ENCODE measurements around the gene AKR1C1. TPM values are rescaled to one million over a fixed set of nuclear protein-coding genes. Genes with fewer than 3 reads are reported as not detected.
"Not testable (repeated sequence)": the region's sequence is repeated elsewhere in the genome, so short reads cannot be mapped to it uniquely, and the experiment has no call there.

The AKR1C1 gene
- polyA plus RNA-seq (2013, experiment 1 of 2), result 2.6 TPM
- 3.0 TPM for polyA plus RNA-seq (2013, experiment 2 of 2)

GRCh38 chr10:4962876-4963814, at the start of gene AKR1C1:
AKR1C1 (plus strand) TSS chr10:4963415; CDS start chr10:4963445, 30 bp downstream.
- H3K27me3 ChIP-seq (ENCODE audit: insufficient read depth, low read length); H3K9ac ChIP-seq (ENCODE audit: low read depth, low read length); H3K9me3 ChIP-seq (ENCODE audit: insufficient read depth, low read depth, low read length); H3K27ac ChIP-seq (ENCODE audit: low read depth, low read length); H3K4me3 ChIP-seq (ENCODE audit: low read length); H3K36me3 ChIP-seq (ENCODE audit: insufficient read depth, low read length); H3K4me1 ChIP-seq (ENCODE audit: insufficient read depth, low read length): not testable (repeated sequence)
- WGBS, result 28% methylated on average over 2 of the region's 7 CpGs

GRCh38 chr10:4914213-4914850, 48.9 kb upstream of the AKR1C1 start:
- Histone ChIP-seq H3K4me3 (ENCODE audit: low read length) (no peak overlapping the region), H3K9ac (ENCODE audit: low read depth, low read length) (no peak overlapping the region), H3K4me1 (ENCODE audit: insufficient read depth, low read length) (no peaks in the 10 kb centered on the region), H3K9me3 (ENCODE audit: insufficient read depth, low read depth, low read length) (peaks cover 11% of the 10 kb centered on the region; the same call in 1 of the 2 replicates), H3K27ac (ENCODE audit: low read depth, low read length) (no peak overlapping the region), H3K36me3 (ENCODE audit: insufficient read depth, low read length) (no peaks in the 10 kb centered on the region), H3K27me3 (ENCODE audit: insufficient read depth, low read length) (no peaks in the 10 kb centered on the region)
- 94% methylated on average over 5 of the region's 6 CpGs for WGBS

- Histone ChIP-seq H3K9me3 (ENCODE audit: insufficient read depth, low read depth, low read length) (0 out of 2 replicates have a peak, but pooled peaks cover 6% of the 10 kb centered on the region), H3K4me3 (ENCODE audit: low read length) (no peak overlapping the region), H3K27me3 (ENCODE audit: insufficient read depth, low read length) (no peaks in the 10 kb centered on the region), H3K4me1 (ENCODE audit: insufficient read depth, low read length) (no peaks in the 10 kb centered on the region), H3K9ac (ENCODE audit: low read depth, low read length) (no peak overlapping the region), H3K27ac (ENCODE audit: low read depth, low read length) (no peak overlapping the region), H3K36me3 (ENCODE audit: insufficient read depth, low read length) (no peaks in the 10 kb centered on the region)
- 100% methylated on average over 1 of the region's 3 CpGs for WGBS
These were observed 47.0 kb upstream of the AKR1C1 start for GRCh38 chr10:4916086-4916716.

GRCh38 chr10:4918236-4918635, 45.0 kb upstream of the AKR1C1 start:
- no peaks in the 10 kb centered on the region for H3K9me3 ChIP-seq (ENCODE audit: insufficient read depth, low read depth, low read length)
- no peak overlapping the region for H3K9ac ChIP-seq (ENCODE audit: low read depth, low read length)
- no peak overlapping the region for H3K27ac ChIP-seq (ENCODE audit: low read depth, low read length)
- H3K36me3 ChIP-seq (ENCODE audit: insufficient read depth, low read length), result no peaks in the 10 kb centered on the region
- no peaks in the 10 kb centered on the region for H3K4me1 ChIP-seq (ENCODE audit: insufficient read depth, low read length)
- H3K27me3 ChIP-seq (ENCODE audit: insufficient read depth, low read length), result no peaks in the 10 kb centered on the region
- 89% methylated on average over 1 of the region's 1 CpG for WGBS
- H3K4me3 ChIP-seq (ENCODE audit: low read length), result no peak overlapping the region

DNA sequence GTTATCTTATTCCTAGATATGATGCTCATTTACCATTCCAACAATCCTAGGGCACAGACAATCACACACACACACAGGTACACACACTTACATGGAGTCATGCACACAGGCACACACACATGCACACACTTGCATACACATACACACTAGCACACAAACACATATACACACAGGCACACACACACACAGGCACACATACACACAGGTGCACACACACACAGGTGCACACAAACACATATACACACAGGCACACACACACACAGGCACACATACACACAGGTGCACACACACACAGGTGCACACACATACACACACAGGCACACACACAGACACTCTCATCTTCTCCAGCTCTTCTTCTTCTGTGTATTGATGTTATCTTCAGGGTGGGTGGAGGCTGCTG, 38.7 kb upstream of the AKR1C1 start:
- not testable (repeated sequence) for H3K9me3 ChIP-seq (ENCODE audit: insufficient read depth, low read depth, low read length); H3K4me1 ChIP-seq (ENCODE audit: insufficient read depth, low read length); H3K36me3 ChIP-seq (ENCODE audit: insufficient read depth, low read length); H3K4me3 ChIP-seq (ENCODE audit: low read length); H3K27ac ChIP-seq (ENCODE audit: low read depth, low read length); H3K27me3 ChIP-seq (ENCODE audit: insufficient read depth, low read length); H3K9ac ChIP-seq (ENCODE audit: low read depth, low read length)

- Histone ChIP-seq H3K27me3 (ENCODE audit: insufficient read depth, low read length) (no peaks in the 10 kb centered on the region), H3K4me3 (ENCODE audit: low read length) (no peak overlapping the region), H3K36me3 (ENCODE audit: insufficient read depth, low read length) (no peaks in the 10 kb centered on the region), H3K9me3 (ENCODE audit: insufficient read depth, low read depth, low read length) (no peaks in the 10 kb centered on the region), H3K9ac (ENCODE audit: low read depth, low read length) (no peak overlapping the region), H3K4me1 (ENCODE audit: insufficient read depth, low read length) (no peaks in the 10 kb centered on the region), H3K27ac (ENCODE audit: low read depth, low read length) (no peak overlapping the region)
These were observed 36.8 kb upstream of the AKR1C1 start for GRCh38 chr10:4926400-4926799.

DNA sequence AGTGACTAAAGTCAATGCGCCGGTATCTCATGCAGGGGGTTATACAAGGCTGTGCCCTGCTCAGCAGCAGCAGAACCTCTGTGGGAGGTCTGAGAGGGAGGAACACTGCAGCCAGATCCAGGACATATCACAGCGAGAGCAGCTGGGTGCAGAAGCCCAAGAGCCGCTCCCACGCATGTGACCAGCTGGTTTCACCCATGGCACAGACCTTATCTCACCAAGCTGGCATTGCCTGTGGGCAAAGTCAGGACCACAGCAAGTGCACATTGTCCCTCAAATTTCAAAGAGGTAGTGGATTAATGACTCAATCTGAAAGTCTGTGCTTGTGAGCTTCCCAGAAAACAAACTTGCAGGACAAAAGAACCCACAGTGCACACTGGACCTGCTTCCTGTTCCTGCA, 31.6 kb upstream of the AKR1C1 start:
- Histone ChIP-seq H3K27me3 (ENCODE audit: insufficient read depth, low read length) (no peaks in the 10 kb centered on the region), H3K4me1 (ENCODE audit: insufficient read depth, low read length) (no peaks in the 10 kb centered on the region), H3K9me3 (ENCODE audit: insufficient read depth, low read depth, low read length) (no peaks in the 10 kb centered on the region), H3K9ac (ENCODE audit: low read depth, low read length) (no peak overlapping the region), H3K4me3 (ENCODE audit: low read length) (no peak overlapping the region), H3K36me3 (ENCODE audit: insufficient read depth, low read length) (no peaks in the 10 kb centered on the region), H3K27ac (ENCODE audit: low read depth, low read length) (no peak overlapping the region)
- 99% methylated on average over 5 of the region's 5 CpGs for WGBS

- no peak overlapping the region for H3K9ac ChIP-seq (ENCODE audit: low read depth, low read length)
- no peaks in the 10 kb centered on the region for H3K4me1 ChIP-seq (ENCODE audit: insufficient read depth, low read length)
- H3K4me3 ChIP-seq (ENCODE audit: low read length), result no peak overlapping the region
- 92% methylated on average over 7 of the region's 7 CpGs for WGBS
- H3K27ac ChIP-seq (ENCODE audit: low read depth, low read length), result no peak overlapping the region
- no peaks in the 10 kb centered on the region for H3K9me3 ChIP-seq (ENCODE audit: insufficient read depth, low read depth, low read length)
- no peaks in the 10 kb centered on the region for H3K36me3 ChIP-seq (ENCODE audit: insufficient read depth, low read length)
- H3K27me3 ChIP-seq (ENCODE audit: insufficient read depth, low read length), result no peaks in the 10 kb centered on the region
These were observed 28.7 kb upstream of the AKR1C1 start for GRCh38 chr10:4934391-4934987.

DNA sequence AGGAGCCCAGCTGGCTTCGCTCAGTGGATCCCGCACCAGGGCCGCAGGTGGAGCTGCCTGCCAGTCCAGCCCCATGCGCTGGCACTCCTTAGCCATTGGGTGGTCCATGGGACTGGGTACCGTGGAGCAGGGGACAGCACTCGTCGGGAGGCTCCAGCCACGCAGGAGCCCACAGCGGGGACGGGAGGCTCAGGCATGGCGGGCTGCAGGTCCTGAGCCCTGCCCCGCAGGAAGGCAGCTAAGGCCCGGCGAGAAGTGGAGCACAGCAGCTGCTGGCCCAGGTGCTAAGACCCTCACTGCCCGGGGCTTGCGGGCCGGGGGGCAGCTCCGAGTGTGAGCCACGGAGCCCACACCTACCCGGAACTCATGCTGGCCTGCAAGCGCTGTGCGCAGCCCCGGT, 25.9 kb upstream of the AKR1C1 start:
- H3K9ac ChIP-seq (ENCODE audit: low read depth, low read length), result no peak overlapping the region
- H3K36me3 ChIP-seq (ENCODE audit: insufficient read depth, low read length), result no peaks in the 10 kb centered on the region
- H3K9me3 ChIP-seq (ENCODE audit: insufficient read depth, low read depth, low read length), result no peaks in the 10 kb centered on the region
- no peak overlapping the region for H3K27ac ChIP-seq (ENCODE audit: low read depth, low read length)
- WGBS, result 96% methylated on average over 23 of the region's 23 CpGs
- no peaks in the 10 kb centered on the region for H3K27me3 ChIP-seq (ENCODE audit: insufficient read depth, low read length)
- no peak overlapping the region for H3K4me3 ChIP-seq (ENCODE audit: low read length)
- 0 out of 2 replicates have a peak, but pooled peaks cover 5% of the 10 kb centered on the region for H3K4me1 ChIP-seq (ENCODE audit: insufficient read depth, low read length)

GRCh38 chr10:4939224-4940072, 23.8 kb upstream of the AKR1C1 start:
- Histone ChIP-seq H3K27ac (ENCODE audit: low read depth, low read length) (no peak overlapping the region), H3K9me3 (ENCODE audit: insufficient read depth, low read depth, low read length) (no peaks in the 10 kb centered on the region), H3K27me3 (ENCODE audit: insufficient read depth, low read length) (no peaks in the 10 kb centered on the region), H3K36me3 (ENCODE audit: insufficient read depth, low read length) (no peaks in the 10 kb centered on the region), H3K4me3 (ENCODE audit: low read length) (no peak overlapping the region), H3K9ac (ENCODE audit: low read depth, low read length) (no peak overlapping the region), H3K4me1 (ENCODE audit: insufficient read depth, low read length) (peaks cover 18% of the 10 kb centered on the region; the same call in 1 of the 2 replicates)
- 90% methylated on average over 7 of the region's 7 CpGs for WGBS
